ENCODE results near the gene DMPK.

DNA sequence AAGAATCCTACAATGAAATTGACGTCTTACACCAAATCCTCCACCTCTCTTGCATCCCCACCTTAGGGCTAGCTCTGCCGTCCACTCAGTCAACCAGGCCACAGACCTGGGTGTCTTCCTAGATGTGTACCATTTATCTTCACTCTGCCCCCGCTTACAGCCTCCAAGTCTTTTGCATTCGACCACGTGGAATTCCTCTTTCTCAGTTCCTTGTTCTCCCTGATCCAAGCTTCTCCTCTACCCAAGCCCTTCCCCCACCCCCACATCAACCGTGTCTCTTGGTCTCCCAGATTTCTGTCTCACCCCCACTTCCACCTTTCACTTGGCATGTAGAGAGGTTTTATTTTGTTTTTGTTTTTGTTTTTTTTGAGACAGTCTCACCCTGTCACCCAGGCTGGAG lies 11.6 kb upstream of the DMPK start:
- TF ChIP-seq, protein P1, sequence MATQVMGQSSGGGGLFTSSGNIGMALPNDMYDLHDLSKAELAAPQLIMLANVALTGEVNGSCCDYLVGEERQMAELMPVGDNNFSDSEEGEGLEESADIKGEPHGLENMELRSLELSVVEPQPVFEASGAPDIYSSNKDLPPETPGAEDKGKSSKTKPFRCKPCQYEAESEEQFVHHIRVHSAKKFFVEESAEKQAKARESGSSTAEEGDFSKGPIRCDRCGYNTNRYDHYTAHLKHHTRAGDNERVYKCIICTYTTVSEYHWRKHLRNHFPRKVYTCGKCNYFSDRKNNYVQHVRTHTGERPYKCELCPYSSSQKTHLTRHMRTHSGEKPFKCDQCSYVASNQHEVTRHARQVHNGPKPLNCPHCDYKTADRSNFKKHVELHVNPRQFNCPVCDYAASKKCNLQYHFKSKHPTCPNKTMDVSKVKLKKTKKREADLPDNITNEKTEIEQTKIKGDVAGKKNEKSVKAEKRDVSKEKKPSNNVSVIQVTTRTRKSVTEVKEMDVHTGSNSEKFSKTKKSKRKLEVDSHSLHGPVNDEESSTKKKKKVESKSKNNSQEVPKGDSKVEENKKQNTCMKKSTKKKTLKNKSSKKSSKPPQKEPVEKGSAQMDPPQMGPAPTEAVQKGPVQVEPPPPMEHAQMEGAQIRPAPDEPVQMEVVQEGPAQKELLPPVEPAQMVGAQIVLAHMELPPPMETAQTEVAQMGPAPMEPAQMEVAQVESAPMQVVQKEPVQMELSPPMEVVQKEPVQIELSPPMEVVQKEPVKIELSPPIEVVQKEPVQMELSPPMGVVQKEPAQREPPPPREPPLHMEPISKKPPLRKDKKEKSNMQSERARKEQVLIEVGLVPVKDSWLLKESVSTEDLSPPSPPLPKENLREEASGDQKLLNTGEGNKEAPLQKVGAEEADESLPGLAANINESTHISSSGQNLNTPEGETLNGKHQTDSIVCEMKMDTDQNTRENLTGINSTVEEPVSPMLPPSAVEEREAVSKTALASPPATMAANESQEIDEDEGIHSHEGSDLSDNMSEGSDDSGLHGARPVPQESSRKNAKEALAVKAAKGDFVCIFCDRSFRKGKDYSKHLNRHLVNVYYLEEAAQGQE (IDR thresholded peaks at IDR 0.05; ENCODE audit: insufficient replicate concordance, low read depth): no peak
- TF ChIP-seq, protein P2, sequence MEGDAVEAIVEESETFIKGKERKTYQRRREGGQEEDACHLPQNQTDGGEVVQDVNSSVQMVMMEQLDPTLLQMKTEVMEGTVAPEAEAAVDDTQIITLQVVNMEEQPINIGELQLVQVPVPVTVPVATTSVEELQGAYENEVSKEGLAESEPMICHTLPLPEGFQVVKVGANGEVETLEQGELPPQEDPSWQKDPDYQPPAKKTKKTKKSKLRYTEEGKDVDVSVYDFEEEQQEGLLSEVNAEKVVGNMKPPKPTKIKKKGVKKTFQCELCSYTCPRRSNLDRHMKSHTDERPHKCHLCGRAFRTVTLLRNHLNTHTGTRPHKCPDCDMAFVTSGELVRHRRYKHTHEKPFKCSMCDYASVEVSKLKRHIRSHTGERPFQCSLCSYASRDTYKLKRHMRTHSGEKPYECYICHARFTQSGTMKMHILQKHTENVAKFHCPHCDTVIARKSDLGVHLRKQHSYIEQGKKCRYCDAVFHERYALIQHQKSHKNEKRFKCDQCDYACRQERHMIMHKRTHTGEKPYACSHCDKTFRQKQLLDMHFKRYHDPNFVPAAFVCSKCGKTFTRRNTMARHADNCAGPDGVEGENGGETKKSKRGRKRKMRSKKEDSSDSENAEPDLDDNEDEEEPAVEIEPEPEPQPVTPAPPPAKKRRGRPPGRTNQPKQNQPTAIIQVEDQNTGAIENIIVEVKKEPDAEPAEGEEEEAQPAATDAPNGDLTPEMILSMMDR (IDR thresholded peaks at IDR 0.05; ENCODE audit: insufficient read depth, low read length): no peak
- TF ChIP-seq GABPA (IDR thresholded peaks at IDR 0.05; ENCODE audit: low read depth): no peak
